ENCODE results near the gene FAM13A. TPM values are rescaled to one million over a fixed set of nuclear protein-coding genes. Genes with fewer than 3 reads are reported as not detected.

Gene FAM13A
- total RNA-seq, 4 donors from 2014 or later: 157 to 327 (median 202) TPM

GRCh38 chr4:88900432-88900831 lies 156.6 kb downstream of the FAM13A start:
- Histone ChIP-seq H3K27me3 (no peaks in the 10 kb centered on the region), H3K9me3 (peaks cover 5% of the 10 kb centered on the region), H3K36me3 (no peaks in the 10 kb centered on the region), H3K27ac (no peak overlapping the region), H3K4me3 (replicated peaks in 1 of 3) (no peak overlapping the region), H3K4me1 (no peaks in the 10 kb centered on the region)
- 96 to 98% methylated on average over 2 of the region's 2 CpGs for WGBS, 2 donors
- TF ChIP-seq POLR2A (IDR thresholded peaks at IDR 0.05) (no peak), CTCF (IDR thresholded peaks at IDR 0.05) (no peak)
- DNase-seq: no peak
- intact Hi-C loops (cut with DNase I): no loop called here

GRCh38 chr4:88897752-88898151 lies 159.2 kb downstream of the FAM13A start:
- Histone ChIP-seq H3K27ac (no peak overlapping the region), H3K4me1 (no peaks in the 10 kb centered on the region), H3K9me3 (peaks cover 5% of the 10 kb centered on the region), H3K36me3 (no peaks in the 10 kb centered on the region), H3K4me3 (replicated peaks in 1 of 3) (no peak overlapping the region), H3K27me3 (no peaks in the 10 kb centered on the region)
- intact Hi-C loops (cut with DNase I): no loop called here
- no peak for TF ChIP-seq CTCF (IDR thresholded peaks at IDR 0.05)
- TF ChIP-seq POLR2A (IDR thresholded peaks at IDR 0.05): no peak
- no peak for DNase-seq

DNA sequence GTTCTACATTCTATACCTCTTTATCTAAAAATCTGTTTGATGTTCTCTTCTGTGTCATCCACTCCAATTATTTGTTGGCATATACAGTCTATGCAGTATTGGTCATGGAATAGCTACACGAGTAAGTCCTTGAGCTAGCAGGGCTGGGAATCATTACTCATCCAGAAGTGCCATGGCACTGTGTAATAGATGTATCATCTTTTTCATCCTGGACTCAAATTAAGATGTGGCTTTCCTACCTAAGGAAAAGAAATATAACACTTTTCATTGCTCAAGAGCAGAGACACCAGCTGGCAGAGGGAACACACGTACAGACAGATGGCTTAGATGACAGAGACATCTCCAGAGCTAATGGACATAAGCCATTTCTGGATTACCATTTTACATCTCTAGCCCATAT lies 159.8 kb downstream of the FAM13A start:
- TF ChIP-seq POLR2A (IDR thresholded peaks at IDR 0.05) (no peak), CTCF (IDR thresholded peaks at IDR 0.05) (no peak)
- 95 to 97% methylated on average over 2 of the region's 2 CpGs for WGBS, 2 donors
- Histone ChIP-seq H3K36me3 (no peaks in the 10 kb centered on the region), H3K27me3 (no peaks in the 10 kb centered on the region), H3K4me1 (no peaks in the 10 kb centered on the region), H3K9me3 (peaks cover 5% of the 10 kb centered on the region), H3K27ac (no peak overlapping the region), H3K4me3 (replicated peaks in 1 of 3) (no peak overlapping the region)
- no peak for DNase-seq
- intact Hi-C loops (cut with DNase I): no loop called here

GRCh38 chr4:88893961-88894360 lies 163.0 kb downstream of the FAM13A start:
- 93 to 98% methylated on average over 1 of the region's 1 CpG for WGBS, 2 donors
- Histone ChIP-seq H3K27me3 (no peaks in the 10 kb centered on the region), H3K36me3 (no peaks in the 10 kb centered on the region), H3K4me3 (replicated peaks in 1 of 3) (no peak overlapping the region), H3K27ac (no peak overlapping the region), H3K9me3 (no peaks in the 10 kb centered on the region), H3K4me1 (no peaks in the 10 kb centered on the region)
- intact Hi-C loops (cut with DNase I): no loop called here
- DNase-seq: no peak
- TF ChIP-seq CTCF (IDR thresholded peaks at IDR 0.05) (no peak), POLR2A (IDR thresholded peaks at IDR 0.05) (no peak)

DNA sequence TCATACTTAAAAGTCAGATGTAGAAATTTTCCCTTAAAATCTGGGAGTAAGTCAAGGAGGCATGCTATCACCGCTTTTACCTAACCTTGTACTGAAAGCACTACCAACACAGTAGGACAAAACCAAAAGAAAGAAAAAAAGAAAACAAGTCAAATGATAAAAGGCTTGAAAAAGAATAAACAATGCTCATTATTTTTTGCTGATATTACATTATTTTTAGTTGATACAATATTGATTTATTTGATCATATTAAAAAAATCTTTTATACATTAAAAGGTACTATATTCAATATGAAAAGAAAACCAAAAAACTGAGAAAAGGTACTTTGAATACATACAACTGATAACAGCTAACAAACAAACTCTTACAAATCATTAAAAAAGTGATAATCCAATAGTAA lies 164.3 kb downstream of the FAM13A start:
- 95 to 100% methylated on average over 1 of the region's 1 CpG for WGBS, 2 donors

More for the DNA sequence above, 164.3 kb downstream of the FAM13A start:
- Histone ChIP-seq H3K36me3 (no peaks in the 10 kb centered on the region), H3K4me1 (no peaks in the 10 kb centered on the region), H3K4me3 (replicated peaks in 1 of 3) (no peak overlapping the region), H3K27me3 (no peaks in the 10 kb centered on the region), H3K9me3 (no peaks in the 10 kb centered on the region), H3K27ac (no peak overlapping the region)
- DNase-seq: no peak
- intact Hi-C loops (cut with DNase I): no loop called here
- TF ChIP-seq CTCF (IDR thresholded peaks at IDR 0.05) (no peak), POLR2A (IDR thresholded peaks at IDR 0.05) (no peak)
